ENCODE data around the gene GPR183. TPM values are rescaled to one million over a fixed set of nuclear protein-coding genes. Genes with fewer than 3 reads are reported as not detected.

GPR183 gene
- total RNA-seq, 1 experiment from 2014 or later, result 0.30 TPM

DNA sequence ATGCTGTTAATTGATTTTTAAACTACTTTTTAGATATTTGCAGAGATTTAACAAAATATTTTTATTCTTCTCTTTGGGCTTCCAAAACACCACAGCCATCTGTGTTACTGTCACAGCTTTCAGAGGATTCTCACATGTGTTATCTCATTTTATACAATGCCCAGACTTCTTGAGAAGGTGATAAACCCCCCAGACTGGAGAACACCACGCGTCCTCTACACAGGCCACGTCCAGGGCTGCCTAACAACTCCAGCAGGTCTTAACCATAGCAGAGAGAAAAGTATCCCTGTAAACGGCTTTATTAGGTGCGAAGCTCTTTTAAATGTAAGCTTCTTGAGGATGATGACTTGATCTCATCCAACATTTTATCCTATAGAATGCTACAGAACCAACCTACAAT, 2.0 kb downstream of the GPR183 start:
- Histone ChIP-seq H3K36me3 (ENCODE audit: control insufficient read depth in 1 of 2, insufficient read depth in 2 of 2, low read length in 2 of 2) (0 out of 4 replicates have a peak, but pooled peaks cover 0 to 6% of the 10 kb centered on the region in 2 experiments), H2AFZ (ENCODE audit: low read depth, low read length, poor library complexity, severe bottlenecking) (no peak overlapping the region), H3K9me3 (ENCODE audit: control insufficient read depth in 1 of 2, insufficient read depth in 1 of 2, low read depth in 1 of 2, low read length in 2 of 2) (no peaks in the 10 kb centered on the region; a peak in 1 of 4 replicates), H3K4me3 (replicated peaks in 1 of 2; ENCODE audit: low read depth in 1 of 2, low read length in 2 of 2) (no peak overlapping the region), H3K79me2 (ENCODE audit: insufficient read depth, low read length) (peaks cover 12% of the 10 kb centered on the region; the same call in 1 of the 2 replicates), H3K4me2 (ENCODE audit: low read length) (no peak overlapping the region), H3K4me1 (ENCODE audit: control insufficient read depth in 1 of 2, insufficient read depth in 2 of 2, low read length in 2 of 2) (peaks cover 23 to 45% of the 10 kb centered on the region in 2 experiments), H3K27me3 (ENCODE audit: insufficient read depth, low read length) (no peaks in the 10 kb centered on the region), H3K27ac (ENCODE audit: low read depth, low read length) (no peak overlapping the region), H3K9ac (ENCODE audit: low read length) (no peak overlapping the region), H3K9me2 (ENCODE audit: insufficient read depth) (no peaks in the 10 kb centered on the region), H4K20me1 (ENCODE audit: insufficient read depth) (no peaks in the 10 kb centered on the region)
- ATAC-seq, result no peak
- ChIA-PET RAD21 (ENCODE audit: low non-redundant PET in 1 of 2, low total read pairs in 2 of 2, uncharacterized antibody in 2 of 2, unreplicated experiment in 2 of 2) (no interaction called here), POLR2A (no interaction called here), CTCF (no interaction called here)
- no TSS peak for BruUV-seq (replicated peaks)
- DNase-seq (ENCODE audit: low read depth, low spot score), result no peak
- intact Hi-C loops (cut with micrococcal nuclease), result no loop called here
- TF ChIP-seq, protein P1, sequence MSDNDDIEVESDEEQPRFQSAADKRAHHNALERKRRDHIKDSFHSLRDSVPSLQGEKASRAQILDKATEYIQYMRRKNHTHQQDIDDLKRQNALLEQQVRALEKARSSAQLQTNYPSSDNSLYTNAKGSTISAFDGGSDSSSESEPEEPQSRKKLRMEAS (IDR thresholded peaks at IDR 0.05), result no peak
- TF ChIP-seq ELF1 (IDR thresholded peaks at IDR 0.05; ENCODE audit: borderline replicate concordance, low read depth), result no peak
- TF ChIP-seq POLR2AphosphoS5 (IDR thresholded peaks at IDR 0.05; ENCODE audit: low read depth, low read length), result no peak
- TF ChIP-seq SRF (IDR thresholded peaks at IDR 0.05; ENCODE audit: low read depth), result no peak
- TF ChIP-seq POLR2A (IDR thresholded peaks at IDR 0.05; ENCODE audit: borderline replicate concordance, extremely low read depth, insufficient read depth, insufficient read length), result no peak
- TF ChIP-seq FOSL1 (IDR thresholded peaks at IDR 0.05; ENCODE audit: low read depth), result no peak
- no peak for TF ChIP-seq REST (IDR thresholded peaks at IDR 0.05; ENCODE audit: low read depth)
- TF ChIP-seq SIN3A (IDR thresholded peaks at IDR 0.05; ENCODE audit: low read depth), result no peak
- no peak for TF ChIP-seq SP1 (IDR thresholded peaks at IDR 0.05; ENCODE audit: low read depth)
- TF ChIP-seq EZH2 (IDR thresholded peaks at IDR 0.05), result no peak
- TF ChIP-seq, protein P2, sequence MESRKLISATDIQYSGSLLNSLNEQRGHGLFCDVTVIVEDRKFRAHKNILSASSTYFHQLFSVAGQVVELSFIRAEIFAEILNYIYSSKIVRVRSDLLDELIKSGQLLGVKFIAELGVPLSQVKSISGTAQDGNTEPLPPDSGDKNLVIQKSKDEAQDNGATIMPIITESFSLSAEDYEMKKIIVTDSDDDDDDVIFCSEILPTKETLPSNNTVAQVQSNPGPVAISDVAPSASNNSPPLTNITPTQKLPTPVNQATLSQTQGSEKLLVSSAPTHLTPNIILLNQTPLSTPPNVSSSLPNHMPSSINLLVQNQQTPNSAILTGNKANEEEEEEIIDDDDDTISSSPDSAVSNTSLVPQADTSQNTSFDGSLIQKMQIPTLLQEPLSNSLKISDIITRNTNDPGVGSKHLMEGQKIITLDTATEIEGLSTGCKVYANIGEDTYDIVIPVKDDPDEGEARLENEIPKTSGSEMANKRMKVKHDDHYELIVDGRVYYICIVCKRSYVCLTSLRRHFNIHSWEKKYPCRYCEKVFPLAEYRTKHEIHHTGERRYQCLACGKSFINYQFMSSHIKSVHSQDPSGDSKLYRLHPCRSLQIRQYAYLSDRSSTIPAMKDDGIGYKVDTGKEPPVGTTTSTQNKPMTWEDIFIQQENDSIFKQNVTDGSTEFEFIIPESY (IDR thresholded peaks at IDR 0.05; ENCODE audit: extremely low read depth, insufficient replicate concordance, low read length), result no peak
- no peak for TF ChIP-seq CBX3 (IDR thresholded peaks at IDR 0.05; ENCODE audit: low read depth)

All from HCT116 (cell line).